ENCODE data around the gene ST7. TPM values are rescaled to one million over a fixed set of nuclear protein-coding genes. Genes with fewer than 3 reads are reported as not detected.

The ST7 gene
- polyA plus RNA-seq, 1 donor from 2014 or later = 76.8 TPM

- Histone ChIP-seq H3K27ac (ENCODE audit: low read length) (no peak overlapping the region), H3K4me2 (ENCODE audit: low read length) (no peak overlapping the region), H3K27me3 (ENCODE audit: insufficient read depth, low read depth, low read length) (no peaks in the 10 kb centered on the region), H3K4me3 (ENCODE audit: low read length) (no peak overlapping the region), H3K9me2 (ENCODE audit: insufficient read depth, low read length) (no peaks in the 10 kb centered on the region), H3K36me3 (ENCODE audit: insufficient read depth, low read length) (no peaks in the 10 kb centered on the region), H2AFZ (ENCODE audit: low read depth, low read length) (no peak overlapping the region), H4K20me1 (ENCODE audit: insufficient read depth) (no peaks in the 10 kb centered on the region), H3K9ac (ENCODE audit: low read length) (no peak overlapping the region), H3F3A (ENCODE audit: insufficient read depth, low read length, poor library complexity, severe bottlenecking) (no peaks in the 10 kb centered on the region), H3K9me3 (ENCODE audit: low read length) (no peaks in the 10 kb centered on the region), H3K79me2 (replicated peaks; ENCODE audit: insufficient read depth, low read length) (no peaks in the 10 kb centered on the region)
- TF ChIP-seq POLR2AphosphoS5 (IDR thresholded peaks at IDR 0.05) = no peak
- TF ChIP-seq TAF1 (IDR thresholded peaks at IDR 0.05; ENCODE audit: low read depth) = no peak
- TF ChIP-seq EP300 (conservative IDR thresholded peaks at IDR 0.05; ENCODE audit: poor library complexity, severe bottlenecking) = no peak
- no peak for TF ChIP-seq EZH2 (IDR thresholded peaks at IDR 0.05; ENCODE audit: borderline replicate concordance, insufficient read depth, low read length, poor library complexity, severe bottlenecking)
- no peak for TF ChIP-seq MXI1 (conservative IDR thresholded peaks at IDR 0.05; ENCODE audit: poor library complexity, severe bottlenecking)
- TF ChIP-seq CTCF (IDR thresholded peaks at IDR 0.05; ENCODE audit: poor library complexity, severe bottlenecking) = no peak
- TF ChIP-seq RAD21 (conservative IDR thresholded peaks at IDR 0.05) = no peak
- TF ChIP-seq, protein P1, sequence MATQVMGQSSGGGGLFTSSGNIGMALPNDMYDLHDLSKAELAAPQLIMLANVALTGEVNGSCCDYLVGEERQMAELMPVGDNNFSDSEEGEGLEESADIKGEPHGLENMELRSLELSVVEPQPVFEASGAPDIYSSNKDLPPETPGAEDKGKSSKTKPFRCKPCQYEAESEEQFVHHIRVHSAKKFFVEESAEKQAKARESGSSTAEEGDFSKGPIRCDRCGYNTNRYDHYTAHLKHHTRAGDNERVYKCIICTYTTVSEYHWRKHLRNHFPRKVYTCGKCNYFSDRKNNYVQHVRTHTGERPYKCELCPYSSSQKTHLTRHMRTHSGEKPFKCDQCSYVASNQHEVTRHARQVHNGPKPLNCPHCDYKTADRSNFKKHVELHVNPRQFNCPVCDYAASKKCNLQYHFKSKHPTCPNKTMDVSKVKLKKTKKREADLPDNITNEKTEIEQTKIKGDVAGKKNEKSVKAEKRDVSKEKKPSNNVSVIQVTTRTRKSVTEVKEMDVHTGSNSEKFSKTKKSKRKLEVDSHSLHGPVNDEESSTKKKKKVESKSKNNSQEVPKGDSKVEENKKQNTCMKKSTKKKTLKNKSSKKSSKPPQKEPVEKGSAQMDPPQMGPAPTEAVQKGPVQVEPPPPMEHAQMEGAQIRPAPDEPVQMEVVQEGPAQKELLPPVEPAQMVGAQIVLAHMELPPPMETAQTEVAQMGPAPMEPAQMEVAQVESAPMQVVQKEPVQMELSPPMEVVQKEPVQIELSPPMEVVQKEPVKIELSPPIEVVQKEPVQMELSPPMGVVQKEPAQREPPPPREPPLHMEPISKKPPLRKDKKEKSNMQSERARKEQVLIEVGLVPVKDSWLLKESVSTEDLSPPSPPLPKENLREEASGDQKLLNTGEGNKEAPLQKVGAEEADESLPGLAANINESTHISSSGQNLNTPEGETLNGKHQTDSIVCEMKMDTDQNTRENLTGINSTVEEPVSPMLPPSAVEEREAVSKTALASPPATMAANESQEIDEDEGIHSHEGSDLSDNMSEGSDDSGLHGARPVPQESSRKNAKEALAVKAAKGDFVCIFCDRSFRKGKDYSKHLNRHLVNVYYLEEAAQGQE (IDR thresholded peaks at IDR 0.05; ENCODE audit: borderline replicate concordance) = no peak
- no peak for TF ChIP-seq SMC3 (conservative IDR thresholded peaks at IDR 0.05; ENCODE audit: poor library complexity)
Observed at GRCh38 chr7:117006907-117007684, 53.8 kb downstream of the ST7 start.

- Histone ChIP-seq H3K27me3 (ENCODE audit: insufficient read depth, low read depth, low read length) (no peaks in the 10 kb centered on the region), H3K79me2 (replicated peaks; ENCODE audit: insufficient read depth, low read length) (no peaks in the 10 kb centered on the region), H3K36me3 (ENCODE audit: insufficient read depth, low read length) (no peaks in the 10 kb centered on the region), H2AFZ (ENCODE audit: low read depth, low read length) (no peak overlapping the region), H3K9me3 (ENCODE audit: low read length) (no peaks in the 10 kb centered on the region), H3F3A (ENCODE audit: insufficient read depth, low read length, poor library complexity, severe bottlenecking) (no peaks in the 10 kb centered on the region), H3K27ac (ENCODE audit: low read length) (no peak overlapping the region), H3K4me3 (ENCODE audit: low read length) (no peak overlapping the region), H3K9me2 (ENCODE audit: insufficient read depth, low read length) (no peaks in the 10 kb centered on the region), H3K9ac (ENCODE audit: low read length) (no peak overlapping the region), H3K4me2 (ENCODE audit: low read length) (no peak overlapping the region), H4K20me1 (ENCODE audit: insufficient read depth) (no peaks in the 10 kb centered on the region)
- no peak for TF ChIP-seq EZH2 (IDR thresholded peaks at IDR 0.05; ENCODE audit: borderline replicate concordance, insufficient read depth, low read length, poor library complexity, severe bottlenecking)
- no peak for TF ChIP-seq SMC3 (conservative IDR thresholded peaks at IDR 0.05; ENCODE audit: poor library complexity)
- TF ChIP-seq, protein P1 (IDR thresholded peaks at IDR 0.05; ENCODE audit: borderline replicate concordance) = no peak
- no peak for TF ChIP-seq TAF1 (IDR thresholded peaks at IDR 0.05; ENCODE audit: low read depth)
- no peak for TF ChIP-seq MXI1 (conservative IDR thresholded peaks at IDR 0.05; ENCODE audit: poor library complexity, severe bottlenecking)
- TF ChIP-seq RAD21 (conservative IDR thresholded peaks at IDR 0.05) = no peak
- TF ChIP-seq CTCF (IDR thresholded peaks at IDR 0.05; ENCODE audit: poor library complexity, severe bottlenecking) = no peak
- TF ChIP-seq POLR2AphosphoS5 (IDR thresholded peaks at IDR 0.05) = no peak
- TF ChIP-seq EP300 (conservative IDR thresholded peaks at IDR 0.05; ENCODE audit: poor library complexity, severe bottlenecking) = no peak
Observed at GRCh38 chr7:117008118-117008885, 55.0 kb downstream of the ST7 start.
